ENCODE results near the gene MEIS2.

Gene MEIS2

DNA sequence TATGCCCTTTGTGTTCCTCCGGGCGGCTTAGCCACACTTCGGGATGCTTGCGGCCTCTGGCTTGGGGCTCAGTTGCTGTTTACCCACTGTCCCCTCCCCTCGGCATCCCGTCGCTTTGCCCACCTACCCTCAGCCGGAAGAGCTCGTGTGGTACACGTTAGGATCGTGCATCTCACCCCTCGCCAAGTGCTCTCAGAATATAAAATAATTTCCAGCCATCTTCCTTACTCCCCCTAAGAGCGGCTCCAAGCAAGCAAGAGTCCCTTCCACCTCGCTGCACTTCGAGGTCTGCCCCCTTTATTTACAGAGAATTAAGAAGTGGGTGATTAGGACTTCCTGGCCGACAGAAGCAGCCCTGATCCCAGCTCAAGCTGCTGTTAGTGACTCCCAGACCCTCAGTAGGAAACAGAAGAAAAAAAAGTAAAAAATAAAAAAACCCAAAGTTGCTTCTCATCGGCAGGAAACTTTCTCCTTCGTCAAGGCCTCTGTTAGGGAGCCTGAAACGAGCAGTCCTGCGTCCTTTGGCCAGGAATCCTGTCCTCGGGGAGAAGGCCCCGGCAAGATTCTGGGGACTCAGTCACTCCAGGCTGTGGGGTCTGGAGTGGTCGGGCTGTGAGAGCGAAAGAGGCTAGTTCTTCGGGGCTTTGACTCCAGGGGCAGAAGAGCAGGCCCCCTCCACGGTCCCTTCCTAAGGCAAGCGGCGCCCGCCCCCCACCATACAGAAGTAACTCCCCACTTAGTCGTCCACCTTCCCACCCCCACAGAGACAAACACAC is 3.0 kb downstream of the MEIS2 start:
- DNase-seq, result no peak

- DNase-seq, result no peak
Observed at GRCh38 chr15:37096558-37097143, 3.7 kb downstream of the MEIS2 start.

- DNase-seq, result no peak
Observed at GRCh38 chr15:37095770-37096557, 4.4 kb downstream of the MEIS2 start.

DNA sequence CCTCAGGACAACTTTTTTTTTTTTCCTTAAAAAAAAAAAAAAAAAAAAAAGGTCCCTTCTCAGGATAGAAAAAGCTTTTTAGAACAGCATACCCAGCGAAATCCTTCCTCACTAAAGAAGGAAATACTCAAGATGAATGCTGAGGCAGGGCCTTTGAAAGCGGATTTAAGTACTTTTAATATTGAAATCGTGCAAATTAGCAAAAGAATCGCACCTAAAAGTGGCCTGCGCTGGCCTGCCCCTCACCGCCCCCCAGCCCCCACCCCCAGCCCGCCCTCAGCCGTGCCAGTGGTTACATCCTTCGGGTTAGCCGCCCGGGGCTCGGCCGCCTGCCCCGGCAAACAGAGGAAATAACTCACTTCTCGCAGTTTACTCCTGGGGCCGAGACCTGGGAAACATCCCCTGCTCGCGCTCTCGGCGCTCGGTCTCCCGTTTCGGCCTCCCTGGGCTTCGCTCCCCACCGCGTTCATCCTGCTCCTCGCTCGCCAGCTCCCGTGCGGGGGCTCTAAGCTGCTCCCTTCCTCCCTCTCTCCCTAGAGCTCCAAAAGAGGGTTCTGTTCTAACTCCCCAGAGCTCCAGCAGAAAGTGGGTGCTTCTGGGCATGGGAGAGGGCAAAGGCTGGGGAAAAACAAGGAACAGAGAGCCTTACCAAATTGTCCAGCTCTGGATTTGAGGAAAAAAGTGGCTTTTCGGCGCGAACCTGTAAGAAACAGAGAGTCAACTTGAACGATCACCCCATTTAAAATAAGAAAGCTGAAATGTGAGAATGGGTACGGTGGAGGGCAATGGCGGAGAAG is 5.2 kb downstream of the MEIS2 start:
- DNase-seq, result no peak

DNA sequence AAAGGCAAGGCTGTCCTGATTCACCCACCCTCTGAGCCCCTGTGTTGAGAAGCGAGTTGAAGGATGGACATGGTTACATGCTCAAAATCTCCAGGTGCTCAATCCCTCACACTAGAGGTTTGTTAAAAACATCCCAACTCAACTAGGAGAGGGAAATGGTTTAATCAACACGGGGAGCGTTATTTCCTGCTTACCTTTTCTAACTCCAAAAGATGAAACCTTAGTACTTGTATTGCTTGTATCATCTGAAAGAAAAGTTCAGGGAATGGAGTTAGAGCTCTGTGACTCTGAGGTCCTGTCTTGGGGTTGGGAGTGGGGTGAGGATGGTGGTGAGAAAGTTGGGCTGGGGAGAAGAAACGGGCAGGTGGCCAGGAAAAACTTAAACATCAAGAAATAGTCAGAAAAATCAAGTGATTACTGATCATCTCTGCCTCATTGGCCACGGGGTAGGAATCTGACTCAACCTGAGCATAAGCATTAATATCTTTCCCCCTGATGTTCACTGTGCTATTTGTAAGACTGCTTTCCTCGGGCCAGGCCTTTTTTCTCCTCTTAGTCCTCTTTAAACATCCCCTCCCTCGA is 5.9 kb downstream of the MEIS2 start:
- no peak for DNase-seq

GRCh38 chr15:37093480-37094332 is 6.6 kb downstream of the MEIS2 start:
- DNase-seq, result no peak

- no peak for DNase-seq
Observed at GRCh38 chr15:37090543-37091175, 9.7 kb downstream of the MEIS2 start.

GRCh38 chr15:37088436-37088835 is 11.9 kb downstream of the MEIS2 start:
- DNase-seq, result no peak

GRCh38 chr15:37087131-37087588 is 13.2 kb downstream of the MEIS2 start:
- DNase-seq, result no peak

- DNase-seq, result no peak
Observed at GRCh38 chr15:37086521-37086920, 13.8 kb downstream of the MEIS2 start.

DNA sequence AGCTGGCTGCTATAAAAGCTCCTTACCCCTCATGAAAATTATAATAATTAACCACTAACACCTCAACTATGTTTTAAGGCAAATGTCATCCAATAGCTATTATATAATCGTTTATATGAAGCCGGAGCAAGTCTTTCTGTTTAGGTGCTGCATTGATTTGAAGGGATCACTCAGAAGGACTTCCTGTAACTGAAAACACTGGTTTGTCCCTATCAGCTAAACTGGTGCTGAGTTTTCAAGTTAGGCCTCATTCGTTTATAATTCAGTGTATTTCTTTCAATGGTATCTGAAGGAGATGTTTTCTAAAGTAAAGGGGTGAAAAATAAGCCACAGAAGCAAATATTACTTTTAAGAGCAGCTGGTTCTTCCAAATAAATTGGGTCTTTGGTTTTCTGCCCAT is 14.2 kb downstream of the MEIS2 start:
- no peak for DNase-seq

- no peak for DNase-seq
Observed at GRCh38 chr15:37084602-37085001, 15.7 kb downstream of the MEIS2 start.

DNA sequence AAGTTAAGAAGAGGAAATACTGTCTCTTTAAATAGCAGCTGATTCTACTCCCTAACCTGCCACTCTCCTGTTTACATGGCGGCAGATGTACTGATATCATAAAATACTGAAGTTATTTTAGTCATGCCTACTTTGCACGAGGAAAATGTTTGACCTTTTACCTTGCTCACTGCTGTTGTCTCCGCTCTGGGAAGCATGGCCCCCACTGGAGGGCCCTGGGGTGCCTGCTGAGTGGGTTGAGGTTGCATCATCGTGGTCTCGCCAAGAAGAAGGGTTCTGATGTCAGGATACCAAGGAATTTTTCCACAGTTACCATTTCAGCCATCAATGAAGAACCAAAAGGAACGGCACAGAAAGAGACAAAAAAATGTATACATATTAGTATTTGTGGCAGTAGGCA is 16.7 kb downstream of the MEIS2 start:
- DNase-seq, result no peak

- DNase-seq, result no peak
Observed at GRCh38 chr15:37081983-37082382, 18.4 kb downstream of the MEIS2 start.

- DNase-seq, result no peak
Observed at GRCh38 chr15:37080261-37080921, 20.0 kb downstream of the MEIS2 start.

DNA sequence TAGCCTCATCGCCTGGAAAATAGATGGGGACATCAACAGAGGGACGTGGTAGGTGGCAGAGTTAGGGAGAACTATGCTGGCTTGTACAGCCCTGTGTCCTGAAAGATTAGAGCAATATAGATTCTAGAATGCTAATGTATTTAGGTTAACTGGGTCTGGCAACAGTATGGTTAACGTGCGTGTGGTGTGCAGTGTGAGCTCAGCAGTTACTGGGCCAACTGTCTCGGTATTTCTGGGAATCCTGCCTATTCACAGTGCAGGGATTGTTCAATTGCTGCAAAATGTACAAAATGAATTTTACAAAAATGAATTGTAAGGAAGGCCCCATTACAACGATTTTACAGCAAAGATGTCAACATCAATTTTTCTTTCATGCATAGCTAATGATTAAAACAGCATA is 20.6 kb downstream of the MEIS2 start:
- no peak for DNase-seq

DNA sequence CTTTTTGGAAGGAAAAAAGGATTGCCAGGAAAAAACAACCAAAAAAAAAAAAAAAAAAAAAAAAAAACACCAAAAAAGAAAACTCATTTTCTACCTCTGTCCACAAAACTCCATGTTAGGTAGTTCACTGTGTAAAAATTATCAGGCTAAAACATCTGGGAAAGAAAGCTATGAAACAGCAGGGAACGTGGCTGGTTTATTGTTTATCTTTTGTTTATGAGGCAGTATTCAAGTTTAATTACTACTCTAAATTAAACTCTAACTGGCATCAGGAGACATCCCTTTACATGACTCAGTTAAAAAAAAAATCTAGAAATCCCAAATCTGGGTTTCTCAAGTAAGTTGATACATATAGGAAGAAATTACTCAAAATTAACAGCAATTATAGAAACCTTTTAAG is 21.8 kb downstream of the MEIS2 start:
- DNase-seq, result no peak

DNA sequence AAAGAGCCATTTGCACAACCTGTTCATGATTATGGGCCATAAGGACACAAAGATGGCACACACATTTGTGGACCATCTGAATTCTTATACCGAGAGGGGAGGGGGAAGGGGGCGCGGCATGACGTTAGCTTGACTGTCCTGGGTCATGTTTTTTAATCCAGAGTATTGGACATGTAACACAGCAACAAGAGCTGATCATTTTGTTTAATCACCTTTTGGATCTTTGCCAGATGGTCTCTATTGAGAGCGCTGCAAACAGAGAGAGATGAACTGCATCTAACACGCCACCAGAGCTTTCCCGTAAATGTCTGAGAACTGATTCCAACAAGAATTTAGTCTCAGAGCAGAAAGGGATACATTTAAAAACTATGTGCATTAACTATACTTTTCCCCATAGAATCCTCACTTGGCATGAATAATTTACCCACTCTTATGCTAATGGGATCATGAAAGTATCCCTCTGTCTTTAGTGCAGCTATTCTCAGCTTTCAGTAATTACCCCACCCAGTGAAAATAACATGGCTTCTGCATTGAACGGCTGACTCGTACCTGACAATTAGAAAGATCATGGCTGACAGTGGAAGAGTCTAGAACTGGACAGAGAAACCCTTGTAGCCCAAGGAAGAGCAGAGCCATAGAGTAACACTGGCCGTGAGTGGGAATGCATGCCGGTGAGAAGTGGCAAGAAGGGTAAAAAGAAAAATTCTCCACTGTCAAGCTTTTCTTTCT is 22.6 kb downstream of the MEIS2 start:
- DNase-seq, result no peak

GRCh38 chr15:37076543-37076942 is 23.8 kb downstream of the MEIS2 start:
- DNase-seq, result no peak

DNA sequence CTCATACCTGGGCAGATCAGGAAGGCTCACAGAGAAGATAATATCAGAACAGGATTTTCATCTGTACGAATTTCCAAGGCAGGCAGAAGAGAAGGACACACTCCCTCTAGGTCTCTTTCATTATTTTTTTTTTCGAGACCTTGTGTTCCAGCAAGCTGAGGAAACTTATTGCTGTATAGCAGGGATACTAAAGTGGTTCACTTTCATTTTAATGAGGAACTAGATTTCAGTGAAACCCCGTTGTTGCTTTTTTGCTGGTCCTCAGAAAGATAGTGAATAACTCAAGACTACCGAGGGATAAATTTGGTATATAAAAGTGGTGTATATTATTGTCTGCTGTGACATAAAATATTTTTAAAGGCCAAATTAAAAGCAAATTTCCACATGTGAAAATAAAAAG is 24.6 kb downstream of the MEIS2 start:
- no peak for DNase-seq
